HEK293 (cell line): ENCODE data around the gene PTPRN2.

Experiments used
- CTCF ChIA-PET: fragments of 350-600 bp; formaldehyde crosslinking; extraction: SDS; loops from one replicate; lab custom pipeline; 2021; ENCODE audit warnings: antibody characterized with exemption; lab: Yijun Ruan, JAX
- POLR2A ChIA-PET: fragments of 300-600 bp; formaldehyde crosslinking; extraction: SDS; loops from one replicate; lab custom pipeline; 2020; ENCODE audit warnings: antibody characterized with exemption, inconsistent platforms; lab: Yijun Ruan, JAX
- H3K27ac ChIP-seq: fragments of 200-500 bp; sonication (Bioruptor generic); 2 replicates; pipeline ENCODE4 v1.5.1; 2014; ENCODE audit warnings: low read depth, low read length, control low read depth, inconsistent platforms; ENCODE audit errors: extremely low read depth
- H3K36me3 ChIP-seq, 2 experiments: fragments of 200-500 bp in 1 of 2; sonication (Bioruptor generic) in 1 of 2; 1 replicate in 1 of 2; 2 replicates in 1 of 2; pipeline ENCODE4 v1.5.1; 2014 to 2017; ENCODE audit warnings: inconsistent platforms in 2 of 2, low read length in 2 of 2; ENCODE audit not compliant: control insufficient read depth in 2 of 2, insufficient read depth in 1 of 2
- H3K4me1 ChIP-seq: fragments of 200-500 bp; sonication (Bioruptor generic); 2 replicates; pipeline ENCODE4 v1.5.1; 2014; ENCODE audit warnings: mild to moderate bottlenecking, low read length, inconsistent platforms; ENCODE audit not compliant: control insufficient read depth, insufficient read depth
- H3K4me3 ChIP-seq: 2 replicates; pipeline ENCODE4 v1.5.1; 2011; ENCODE audit warnings: low read depth, mild to moderate bottlenecking, control low read depth, low read length, moderate library complexity
- H3K9me3 ChIP-seq: fragments of 200-500 bp; sonication (Bioruptor generic); 2 replicates; pipeline ENCODE4 v1.5.1; 2014; ENCODE audit warnings: low read depth, low read length, inconsistent platforms; ENCODE audit not compliant: control insufficient read depth, insufficient read depth
- GLIS2 ChIP-seq: fragments of 450-650 bp; formaldehyde crosslinking; IDR thresholded peaks from 2 replicates; pipeline ENCODE4 v1.5.1; 2016; ENCODE audit warnings: missing biosample characterization, missing genetic modification characterization
- KLF16 ChIP-seq: fragments of 450-650 bp; formaldehyde crosslinking; IDR thresholded peaks from 2 replicates; pipeline ENCODE4 v1.5.1; 2017; ENCODE audit warnings: missing biosample characterization, missing genetic modification characterization
- OSR2 ChIP-seq: fragments of 450-650 bp; formaldehyde crosslinking; IDR thresholded peaks from 2 replicates; pipeline ENCODE4 v1.5.1; 2016; ENCODE audit warnings: missing biosample characterization, missing genetic modification characterization
- PRDM1 ChIP-seq: fragments of 450-650 bp; formaldehyde crosslinking; IDR thresholded peaks from 2 replicates; pipeline ENCODE4; 2016; ENCODE audit warnings: missing biosample characterization, missing genetic modification characterization
- ZFP3 ChIP-seq: fragments of 450-650 bp; formaldehyde crosslinking; IDR thresholded peaks from 2 replicates; pipeline ENCODE4 v1.5.1; 2016; ENCODE audit warnings: low read depth, missing biosample characterization, missing genetic modification characterization
- ZNF121 ChIP-seq: fragments of 450-650 bp; formaldehyde crosslinking; IDR thresholded peaks from 2 replicates; pipeline ENCODE4 v1.5.1; 2016; ENCODE audit warnings: missing biosample characterization, missing genetic modification characterization
- ZNF132 ChIP-seq: fragments of 450-650 bp; formaldehyde crosslinking; IDR thresholded peaks from 2 replicates; pipeline ENCODE4 v1.5.1; 2017; ENCODE audit warnings: missing biosample characterization, missing genetic modification characterization, borderline replicate concordance
- ZNF138 ChIP-seq: fragments of 450-650 bp; formaldehyde crosslinking; IDR thresholded peaks from 2 replicates; pipeline ENCODE4 v1.5.1; 2016; ENCODE audit warnings: missing biosample characterization, missing genetic modification characterization, borderline replicate concordance
- ZNF140 ChIP-seq: fragments of 450-650 bp; formaldehyde crosslinking; IDR thresholded peaks from 2 replicates; pipeline ENCODE4 v1.5.1; 2016; ENCODE audit warnings: missing biosample characterization, missing genetic modification characterization
- ZNF214 ChIP-seq: fragments of 450-650 bp; formaldehyde crosslinking; IDR thresholded peaks from 2 replicates; pipeline ENCODE4 v1.5.1; 2017; ENCODE audit warnings: missing biosample characterization, mild to moderate bottlenecking, missing genetic modification characterization, borderline replicate concordance
- ZNF341 ChIP-seq: fragments of 450-650 bp; formaldehyde crosslinking; IDR thresholded peaks from 2 replicates; pipeline ENCODE4; 2016; ENCODE audit warnings: low read depth, missing biosample characterization, missing genetic modification characterization
- ZNF394 ChIP-seq: fragments of 450-650 bp; formaldehyde crosslinking; IDR thresholded peaks from 2 replicates; pipeline ENCODE4 v1.5.1; 2016; ENCODE audit warnings: missing biosample characterization, missing genetic modification characterization, mild to moderate bottlenecking, moderate library complexity, borderline replicate concordance
- ZNF423 ChIP-seq: fragments of 450-650 bp; formaldehyde crosslinking; IDR thresholded peaks from 2 replicates; pipeline ENCODE4 v1.5.1; 2016; ENCODE audit warnings: missing biosample characterization, missing genetic modification characterization
- ZNF530 ChIP-seq: fragments of 450-650 bp; formaldehyde crosslinking; IDR thresholded peaks from 2 replicates; pipeline ENCODE4 v1.5.1; 2016; ENCODE audit warnings: low read depth, missing biosample characterization, missing genetic modification characterization
- ZNF544 ChIP-seq: fragments of 450-650 bp; formaldehyde crosslinking; IDR thresholded peaks from 2 replicates; pipeline ENCODE4 v1.5.0; 2017; ENCODE audit warnings: missing biosample characterization, missing genetic modification characterization
- ZNF548 ChIP-seq: fragments of 450-650 bp; formaldehyde crosslinking; IDR thresholded peaks from 2 replicates; pipeline ENCODE4 v1.5.1; 2016; ENCODE audit warnings: missing biosample characterization, missing genetic modification characterization
- ZNF600 ChIP-seq: fragments of 450-650 bp; formaldehyde crosslinking; IDR thresholded peaks from 2 replicates; pipeline ENCODE4 v1.5.1; 2016; ENCODE audit warnings: missing biosample characterization, missing genetic modification characterization
- ZNF610 ChIP-seq: fragments of 450-650 bp; formaldehyde crosslinking; IDR thresholded peaks from 2 replicates; pipeline ENCODE4 v1.5.1; 2016; ENCODE audit warnings: missing biosample characterization, missing genetic modification characterization, borderline replicate concordance
- ZNF654 ChIP-seq: fragments of 450-650 bp; formaldehyde crosslinking; IDR thresholded peaks from 2 replicates; pipeline ENCODE4 v1.5.1; 2016; ENCODE audit warnings: low read depth, missing biosample characterization, missing genetic modification characterization
- ZNF701 ChIP-seq: fragments of 450-650 bp; formaldehyde crosslinking; IDR thresholded peaks from 2 replicates; pipeline ENCODE4 v1.5.1; 2016; ENCODE audit warnings: missing biosample characterization, missing genetic modification characterization
- ZNF707 ChIP-seq: fragments of 450-650 bp; formaldehyde crosslinking; IDR thresholded peaks from 2 replicates; pipeline ENCODE4 v1.5.1; 2016; ENCODE audit warnings: missing biosample characterization, missing genetic modification characterization
- ZNF76 ChIP-seq: fragments of 450-650 bp; formaldehyde crosslinking; IDR thresholded peaks from 2 replicates; pipeline ENCODE4; 2016; ENCODE audit warnings: low read depth, missing biosample characterization, missing genetic modification characterization, borderline replicate concordance
- ZNF776 ChIP-seq: fragments of 450-650 bp; formaldehyde crosslinking; IDR thresholded peaks from 2 replicates; pipeline ENCODE4 v1.5.0; 2017; ENCODE audit warnings: missing biosample characterization, missing genetic modification characterization, borderline replicate concordance
- ZNF785 ChIP-seq: fragments of 450-650 bp; formaldehyde crosslinking; IDR thresholded peaks from 2 replicates; pipeline ENCODE4 v1.5.1; 2016; ENCODE audit warnings: missing biosample characterization, missing genetic modification characterization
- ZNF792 ChIP-seq: fragments of 450-650 bp; formaldehyde crosslinking; IDR thresholded peaks from 2 replicates; pipeline ENCODE4 v1.5.1; 2016; ENCODE audit warnings: missing biosample characterization, missing genetic modification characterization
- ZNF843 ChIP-seq: fragments of 450-650 bp; formaldehyde crosslinking; IDR thresholded peaks from 2 replicates; pipeline ENCODE4 v1.5.1; 2016; ENCODE audit warnings: missing biosample characterization, missing genetic modification characterization
- ZXDB ChIP-seq: fragments of 450-650 bp; formaldehyde crosslinking; IDR thresholded peaks from 2 replicates; pipeline ENCODE4 v1.5.1; 2016; ENCODE audit warnings: missing biosample characterization, missing genetic modification characterization
- TF ChIP-seq, protein P1 (sequence below): fragments of 450-650 bp; formaldehyde crosslinking; IDR thresholded peaks from 2 replicates; pipeline ENCODE4 v1.5.1; 2016; ENCODE audit warnings: missing biosample characterization, missing genetic modification characterization
- TF ChIP-seq, protein P2 (sequence below): fragments of 450-650 bp; formaldehyde crosslinking; IDR thresholded peaks from 2 replicates; pipeline ENCODE4 v1.5.1; 2016; ENCODE audit warnings: missing biosample characterization, missing genetic modification characterization, low read depth
- TF ChIP-seq, protein P3 (sequence below): fragments of 450-650 bp; formaldehyde crosslinking; IDR thresholded peaks from 2 replicates; pipeline ENCODE4 v1.5.1; 2016; ENCODE audit warnings: missing biosample characterization, missing genetic modification characterization

PTPRN2 gene

DNA sequence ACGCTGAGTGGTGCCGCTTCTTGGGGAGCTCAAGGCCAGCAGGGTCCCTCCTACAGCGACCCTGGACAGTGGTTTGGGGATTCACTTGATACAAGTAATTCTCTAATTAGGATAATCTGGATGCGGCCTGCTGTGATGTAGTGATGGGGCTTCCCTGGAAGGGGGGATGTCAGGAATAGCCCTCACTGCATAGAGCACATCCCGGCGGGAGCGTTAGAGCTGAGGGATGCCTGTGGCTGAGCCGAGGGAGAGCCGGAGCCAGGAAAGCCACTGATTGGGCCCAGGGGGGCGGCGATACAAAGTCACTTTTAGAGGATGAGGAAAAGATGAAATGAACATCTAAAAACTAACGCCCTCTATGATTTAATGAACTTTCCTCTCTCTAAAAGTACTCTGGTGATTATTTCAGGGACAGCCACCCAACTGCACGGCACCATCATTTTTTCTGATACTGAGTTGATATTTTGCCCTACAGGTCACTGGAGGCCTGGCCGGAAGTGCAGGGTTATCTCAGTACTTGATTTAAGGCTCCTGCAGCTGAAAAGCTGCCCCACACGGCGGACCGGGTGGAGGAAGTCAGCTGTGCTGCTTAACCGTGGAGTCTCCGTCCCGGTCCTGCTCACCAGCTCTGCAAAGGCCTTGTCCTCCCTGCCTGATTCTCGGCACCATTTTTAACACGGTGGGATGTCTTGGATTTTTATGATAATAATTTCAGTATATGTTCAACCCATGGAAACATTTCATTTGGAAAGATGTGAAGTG, 732.0 kb downstream of the PTPRN2 start (continued):
- no peak for TF ChIP-seq ZNF214

DNA sequence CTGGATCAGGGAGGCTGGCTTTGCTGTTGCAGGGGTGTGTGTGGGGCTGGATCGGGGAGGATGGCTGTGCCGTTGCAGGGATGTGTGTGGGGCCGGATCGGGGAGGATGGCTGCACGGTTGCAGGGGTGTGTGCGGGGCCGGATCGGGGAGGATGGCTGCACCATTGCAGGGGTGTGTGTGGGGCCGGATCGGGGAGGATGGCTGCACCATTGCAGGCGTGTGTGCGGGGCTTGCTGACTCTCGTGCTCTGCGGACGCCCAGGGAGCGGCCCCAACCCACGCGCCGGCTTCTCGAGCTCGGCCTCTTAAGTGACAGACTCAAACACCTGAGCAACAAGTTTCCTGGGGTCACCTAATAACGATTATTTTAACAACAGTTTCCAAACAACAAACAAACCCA, 732.6 kb downstream of the PTPRN2 start:
- Histone ChIP-seq H3K36me3 (no peaks in the 10 kb centered on the region), H3K4me3 (no peak overlapping the region), H3K27ac (no peak overlapping the region), H3K9me3 (no peaks in the 10 kb centered on the region)
- POLR2A ChIA-PET: no interaction called here
- TF ChIP-seq ZNF341 (tag by site-specific recombination) (no peak), ZNF600 (tag by site-specific recombination) (no peak), ZNF785 (tag by site-specific recombination) (no peak), ZNF394 (tag by site-specific recombination) (no peak), ZNF701 (tag by site-specific recombination) (no peak), ZNF792 (tag by site-specific recombination) (no peak), ZNF654 (tag by site-specific recombination) (no peak), ZNF423 (tag by site-specific recombination) (no peak), ZNF132 (tag by site-specific recombination) (no peak), ZNF138 (tag by site-specific recombination) (no peak), GLIS2 (tag by site-specific recombination) (no peak), ZNF707 (no peak), ZNF140 (no peak), ZNF776 (tag by site-specific recombination) (no peak), PRDM1 (tag by site-specific recombination) (no peak), ZNF530 (no peak), KLF16 (tag by site-specific recombination) (no peak)
- TF ChIP-seq, protein P1, sequence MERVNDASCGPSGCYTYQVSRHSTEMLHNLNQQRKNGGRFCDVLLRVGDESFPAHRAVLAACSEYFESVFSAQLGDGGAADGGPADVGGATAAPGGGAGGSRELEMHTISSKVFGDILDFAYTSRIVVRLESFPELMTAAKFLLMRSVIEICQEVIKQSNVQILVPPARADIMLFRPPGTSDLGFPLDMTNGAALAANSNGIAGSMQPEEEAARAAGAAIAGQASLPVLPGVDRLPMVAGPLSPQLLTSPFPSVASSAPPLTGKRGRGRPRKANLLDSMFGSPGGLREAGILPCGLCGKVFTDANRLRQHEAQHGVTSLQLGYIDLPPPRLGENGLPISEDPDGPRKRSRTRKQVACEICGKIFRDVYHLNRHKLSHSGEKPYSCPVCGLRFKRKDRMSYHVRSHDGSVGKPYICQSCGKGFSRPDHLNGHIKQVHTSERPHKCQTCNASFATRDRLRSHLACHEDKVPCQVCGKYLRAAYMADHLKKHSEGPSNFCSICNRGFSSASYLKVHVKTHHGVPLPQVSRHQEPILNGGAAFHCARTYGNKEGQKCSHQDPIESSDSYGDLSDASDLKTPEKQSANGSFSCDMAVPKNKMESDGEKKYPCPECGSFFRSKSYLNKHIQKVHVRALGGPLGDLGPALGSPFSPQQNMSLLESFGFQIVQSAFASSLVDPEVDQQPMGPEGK (tag by site-specific recombination): no peak
- TF ChIP-seq, protein P2, sequence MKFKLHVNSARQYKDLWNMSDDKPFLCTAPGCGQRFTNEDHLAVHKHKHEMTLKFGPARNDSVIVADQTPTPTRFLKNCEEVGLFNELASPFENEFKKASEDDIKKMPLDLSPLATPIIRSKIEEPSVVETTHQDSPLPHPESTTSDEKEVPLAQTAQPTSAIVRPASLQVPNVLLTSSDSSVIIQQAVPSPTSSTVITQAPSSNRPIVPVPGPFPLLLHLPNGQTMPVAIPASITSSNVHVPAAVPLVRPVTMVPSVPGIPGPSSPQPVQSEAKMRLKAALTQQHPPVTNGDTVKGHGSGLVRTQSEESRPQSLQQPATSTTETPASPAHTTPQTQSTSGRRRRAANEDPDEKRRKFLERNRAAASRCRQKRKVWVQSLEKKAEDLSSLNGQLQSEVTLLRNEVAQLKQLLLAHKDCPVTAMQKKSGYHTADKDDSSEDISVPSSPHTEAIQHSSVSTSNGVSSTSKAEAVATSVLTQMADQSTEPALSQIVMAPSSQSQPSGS (tag by site-specific recombination): no peak
- TF ChIP-seq, all 188 proteins: peak for 0
- CTCF ChIA-PET: interaction anchor here (1.0 kb wide), 1 partner anchor 254 kb away, joined by 3 read pairs; no protein-coding TSS in a partner anchor
- no peaks in the 10 kb centered on the region for H3K4me1 ChIP-seq

DNA sequence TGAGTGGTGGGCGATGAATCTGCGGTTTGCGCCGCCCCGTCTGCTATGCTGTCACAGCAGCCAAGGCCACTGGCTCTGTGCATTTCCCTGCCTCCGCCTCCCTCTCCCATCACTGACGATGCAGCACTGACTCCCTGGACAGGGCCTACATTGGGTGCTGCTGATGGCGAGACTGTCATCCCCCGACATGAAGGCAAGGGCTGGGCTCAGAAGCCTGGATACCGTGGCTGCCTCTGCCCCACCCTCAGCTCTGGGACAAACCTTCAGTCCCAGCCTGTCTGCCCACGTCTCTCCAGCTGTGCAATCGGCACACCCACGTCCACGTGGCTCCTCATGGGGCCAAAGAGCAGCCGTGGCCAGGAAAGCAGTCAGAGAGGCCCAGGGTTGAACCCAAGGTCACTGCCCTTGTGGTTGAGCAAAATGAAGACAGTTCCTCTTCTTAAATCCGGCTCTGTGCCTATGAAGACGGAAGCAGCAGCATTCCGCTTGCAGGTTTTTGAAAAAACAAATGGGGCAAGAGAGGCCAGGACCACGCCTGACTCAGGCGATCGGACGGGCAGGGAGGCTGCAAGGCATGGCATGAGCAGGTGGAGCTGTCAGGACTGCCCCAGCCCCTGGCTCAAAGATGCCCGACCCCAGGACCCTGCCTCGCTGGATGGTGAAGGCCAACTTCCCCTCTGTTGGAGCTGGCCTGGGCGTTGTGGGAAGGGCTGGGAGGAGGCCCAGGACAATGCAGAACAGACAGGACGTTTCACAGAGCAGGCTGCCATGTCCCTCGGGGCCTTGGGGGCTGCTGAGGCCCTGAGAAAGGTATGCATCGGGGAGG, 733.3 kb downstream of the PTPRN2 start:
- Histone ChIP-seq H3K9me3 (no peaks in the 10 kb centered on the region), H3K27ac (no peak overlapping the region), H3K4me3 (no peak overlapping the region), H3K4me1 (no peaks in the 10 kb centered on the region), H3K36me3 (no peaks in the 10 kb centered on the region)
- POLR2A ChIA-PET: no interaction called here
- CTCF ChIA-PET: interaction anchor here (0.5 kb wide), 1 partner anchor 18 kb away, joined by 3 read pairs; no protein-coding TSS in a partner anchor
- TF ChIP-seq ZFP3 (tag by site-specific recombination) (no peak), ZNF610 (tag by site-specific recombination) (no peak), ZNF544 (tag by site-specific recombination) (no peak), ZNF121 (tag by site-specific recombination) (no peak), ZNF76 (tag by site-specific recombination) (no peak), OSR2 (tag by site-specific recombination) (no peak), ZNF548 (tag by site-specific recombination) (no peak), ZNF132 (tag by site-specific recombination) (no peak), ZNF843 (tag by site-specific recombination) (no peak), ZNF776 (tag by site-specific recombination) (no peak), ZXDB (tag by site-specific recombination) (no peak)
- TF ChIP-seq, protein P3, sequence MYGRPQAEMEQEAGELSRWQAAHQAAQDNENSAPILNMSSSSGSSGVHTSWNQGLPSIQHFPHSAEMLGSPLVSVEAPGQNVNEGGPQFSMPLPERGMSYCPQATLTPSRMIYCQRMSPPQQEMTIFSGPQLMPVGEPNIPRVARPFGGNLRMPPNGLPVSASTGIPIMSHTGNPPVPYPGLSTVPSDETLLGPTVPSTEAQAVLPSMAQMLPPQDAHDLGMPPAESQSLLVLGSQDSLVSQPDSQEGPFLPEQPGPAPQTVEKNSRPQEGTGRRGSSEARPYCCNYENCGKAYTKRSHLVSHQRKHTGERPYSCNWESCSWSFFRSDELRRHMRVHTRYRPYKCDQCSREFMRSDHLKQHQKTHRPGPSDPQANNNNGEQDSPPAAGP (tag by site-specific recombination): no peak
